Stromal cell of bone marrow (primary cell): ENCODE measurements around the gene PSG1.
A peak's percentile ranks its signal among the peaks of the same experiment; 100 is the strongest.
"Not testable (repeated sequence)": the region's sequence is repeated elsewhere in the genome, so short reads cannot be mapped to it uniquely, and the experiment has no call there.

Experiments used
- DNase-seq: peaks from one replicate; pipeline ENCODE4 v3.0.0-alpha.2; 2012; ENCODE audit warnings: low read depth

PSG1 gene

GRCh38 chr19:42879613-42880012, at the start of gene PSG1:
Gene PSG1 (minus strand): TSS chr19:42879713. CDS start chr19:42879581, 132 bp downstream.
- no peak for DNase-seq

- DNase-seq: no peak
Observed at GRCh38 chr19:42928896-42929295, 49.4 kb upstream of the PSG1 start.

GRCh38 chr19:42926781-42927180, 47.3 kb upstream of the PSG1 start:
- DNase-seq: no peak

- peak; percentile 47 for DNase-seq
Observed at GRCh38 chr19:42923106-42923505, 43.6 kb upstream of the PSG1 start.

- not testable (repeated sequence) for DNase-seq
Observed at GRCh38 chr19:42920971-42921370, 41.5 kb upstream of the PSG1 start.

GRCh38 chr19:42919757-42920079, 40.2 kb upstream of the PSG1 start:
- no peak for DNase-seq

GRCh38 chr19:42919070-42919756, 39.7 kb upstream of the PSG1 start:
- not testable (repeated sequence) for DNase-seq

GRCh38 chr19:42918377-42919069, 39.0 kb upstream of the PSG1 start:
- DNase-seq: not testable (repeated sequence)

- not testable (repeated sequence) for DNase-seq
Observed at GRCh38 chr19:42917634-42918033, 38.1 kb upstream of the PSG1 start, which contains the start of gene PSG6. Gene PSG6 (minus strand): TSS chr19:42917894. CDS start chr19:42917792, 102 bp downstream.

GRCh38 chr19:42916931-42917330, 37.4 kb upstream of the PSG1 start:
- not testable (repeated sequence) for DNase-seq

- DNase-seq: not testable (repeated sequence)
Observed at GRCh38 chr19:42913516-42913915, 34.0 kb upstream of the PSG1 start.

GRCh38 chr19:42912941-42913340, 33.4 kb upstream of the PSG1 start:
- DNase-seq: not testable (repeated sequence)

- DNase-seq: not testable (repeated sequence)
Observed at GRCh38 chr19:42911731-42912130, 32.2 kb upstream of the PSG1 start.

- not testable (repeated sequence) for DNase-seq
Observed at GRCh38 chr19:42906162-42906561, 26.6 kb upstream of the PSG1 start.

- not testable (repeated sequence) for DNase-seq
Observed at GRCh38 chr19:42900561-42900960, 21.0 kb upstream of the PSG1 start.

- DNase-seq: not testable (repeated sequence)
Observed at GRCh38 chr19:42899674-42900073, 20.2 kb upstream of the PSG1 start.

GRCh38 chr19:42899110-42899509, 19.6 kb upstream of the PSG1 start:
- DNase-seq: not testable (repeated sequence)

- not testable (repeated sequence) for DNase-seq
Observed at GRCh38 chr19:42898656-42899055, 19.1 kb upstream of the PSG1 start.

- DNase-seq: not testable (repeated sequence)
Observed at GRCh38 chr19:42897729-42898128, 18.2 kb upstream of the PSG1 start.

- DNase-seq: not testable (repeated sequence)
Observed at GRCh38 chr19:42890446-42890845, 10.9 kb upstream of the PSG1 start.

- DNase-seq: not testable (repeated sequence)
Observed at GRCh38 chr19:42887876-42888445, 8.4 kb upstream of the PSG1 start.

- not testable (repeated sequence) for DNase-seq
Observed at GRCh38 chr19:42882730-42883129, 3.2 kb upstream of the PSG1 start.

- DNase-seq: not testable (repeated sequence)
Observed at GRCh38 chr19:42882010-42882409, 2.5 kb upstream of the PSG1 start.
